ENCODE data around the gene TMEM92. TPM values are rescaled to one million over a fixed set of nuclear protein-coding genes. Genes with fewer than 3 reads are reported as not detected.

The TMEM92 gene
- total RNA-seq, 2 experiments from 2014 or later, result not detected

GRCh38 chr17:50310455-50311111 is 36.3 kb downstream of the TMEM92 start:
- Histone ChIP-seq H3K9me3 (ENCODE audit: low read length) (no peaks in the 10 kb centered on the region), H3K4me3 (ENCODE audit: low read depth, low read length, poor library complexity, severe bottlenecking) (no peak overlapping the region), H4K20me1 (ENCODE audit: insufficient read depth, low read length) (no peaks in the 10 kb centered on the region), H3K4me2 (ENCODE audit: low read length) (no peak overlapping the region), H3K36me3 (ENCODE audit: insufficient read depth, low read length) (no peaks in the 10 kb centered on the region), H3K27ac (ENCODE audit: low read depth, low read length, poor library complexity, severe bottlenecking) (no peak overlapping the region), H3K9me2 (ENCODE audit: insufficient read depth, low read length) (no peaks in the 10 kb centered on the region), H2AFZ (ENCODE audit: low read length) (no peak overlapping the region), H3K79me2 (ENCODE audit: insufficient read depth, low read depth, low read length) (no peaks in the 10 kb centered on the region), H3K4me1 (ENCODE audit: insufficient read depth, low read length, poor library complexity, severe bottlenecking) (no peaks in the 10 kb centered on the region)
- intact Hi-C loops (cut with micrococcal nuclease; ENCODE audit: unreplicated experiment), result no loop called here
- BruUV-seq (replicated peaks), result no TSS peak
- POLR2A ChIA-PET, result no interaction called here
- TF ChIP-seq, protein P1, sequence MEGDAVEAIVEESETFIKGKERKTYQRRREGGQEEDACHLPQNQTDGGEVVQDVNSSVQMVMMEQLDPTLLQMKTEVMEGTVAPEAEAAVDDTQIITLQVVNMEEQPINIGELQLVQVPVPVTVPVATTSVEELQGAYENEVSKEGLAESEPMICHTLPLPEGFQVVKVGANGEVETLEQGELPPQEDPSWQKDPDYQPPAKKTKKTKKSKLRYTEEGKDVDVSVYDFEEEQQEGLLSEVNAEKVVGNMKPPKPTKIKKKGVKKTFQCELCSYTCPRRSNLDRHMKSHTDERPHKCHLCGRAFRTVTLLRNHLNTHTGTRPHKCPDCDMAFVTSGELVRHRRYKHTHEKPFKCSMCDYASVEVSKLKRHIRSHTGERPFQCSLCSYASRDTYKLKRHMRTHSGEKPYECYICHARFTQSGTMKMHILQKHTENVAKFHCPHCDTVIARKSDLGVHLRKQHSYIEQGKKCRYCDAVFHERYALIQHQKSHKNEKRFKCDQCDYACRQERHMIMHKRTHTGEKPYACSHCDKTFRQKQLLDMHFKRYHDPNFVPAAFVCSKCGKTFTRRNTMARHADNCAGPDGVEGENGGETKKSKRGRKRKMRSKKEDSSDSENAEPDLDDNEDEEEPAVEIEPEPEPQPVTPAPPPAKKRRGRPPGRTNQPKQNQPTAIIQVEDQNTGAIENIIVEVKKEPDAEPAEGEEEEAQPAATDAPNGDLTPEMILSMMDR (conservative IDR thresholded peaks at IDR 0.05; ENCODE audit: low read length), result no peak
- TF ChIP-seq EZH2phosphoT487 (IDR thresholded peaks at IDR 0.05; ENCODE audit: borderline replicate concordance, low read depth, low read length), result no peak
- CTCF ChIA-PET (ENCODE audit: unreplicated experiment), result no interaction called here
- DNase-seq (ENCODE audit: low spot score), result no peak

GRCh38 chr17:50311112-50311460 is 36.8 kb downstream of the TMEM92 start:
- no peak for DNase-seq (ENCODE audit: low spot score)
- no TSS peak for BruUV-seq (replicated peaks)

DNA sequence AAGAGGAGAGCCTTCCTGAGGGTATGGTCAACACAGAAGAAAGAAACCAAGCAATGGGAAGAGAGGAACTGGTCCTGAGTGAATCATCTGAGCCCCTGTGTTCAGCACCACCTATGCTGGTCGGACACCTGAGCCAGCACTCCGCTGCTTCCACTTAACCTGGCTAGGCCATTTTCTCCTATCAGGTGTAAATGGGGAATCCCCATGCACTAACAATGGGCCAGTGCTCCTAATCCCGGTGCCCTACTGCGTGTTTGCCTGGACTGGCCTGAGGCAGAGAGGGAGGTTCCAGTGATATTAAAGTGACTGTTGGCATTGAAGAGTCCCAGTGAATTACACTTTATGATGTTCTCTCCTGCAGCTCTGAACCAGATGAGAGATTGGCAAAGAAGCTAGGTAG is 37.2 kb downstream of the TMEM92 start:
- Histone ChIP-seq H2AFZ (ENCODE audit: low read length) (no peak overlapping the region), H4K20me1 (ENCODE audit: insufficient read depth, low read length) (no peaks in the 10 kb centered on the region), H3K4me3 (ENCODE audit: low read depth, low read length, poor library complexity, severe bottlenecking) (no peak overlapping the region), H3K27ac (ENCODE audit: low read depth, low read length, poor library complexity, severe bottlenecking) (no peak overlapping the region), H3K9me3 (ENCODE audit: low read length) (no peaks in the 10 kb centered on the region), H3K4me1 (ENCODE audit: insufficient read depth, low read length, poor library complexity, severe bottlenecking) (no peaks in the 10 kb centered on the region), H3K4me2 (ENCODE audit: low read length) (no peak overlapping the region), H3K36me3 (ENCODE audit: insufficient read depth, low read length) (no peaks in the 10 kb centered on the region), H3K79me2 (ENCODE audit: insufficient read depth, low read depth, low read length) (no peaks in the 10 kb centered on the region), H3K9me2 (ENCODE audit: insufficient read depth, low read length) (no peaks in the 10 kb centered on the region)
- BruUV-seq (replicated peaks), result no TSS peak
- CTCF ChIA-PET (ENCODE audit: unreplicated experiment), result interaction anchor here (1.0 kb wide), 1 partner anchor 86 kb away, joined by 3 read pairs; the partner anchor contains the start of gene LRRC59
- TF ChIP-seq, protein P1 (conservative IDR thresholded peaks at IDR 0.05; ENCODE audit: low read length), result no peak
- no peak for TF ChIP-seq EZH2phosphoT487 (IDR thresholded peaks at IDR 0.05; ENCODE audit: borderline replicate concordance, low read depth, low read length)
- intact Hi-C loops (cut with micrococcal nuclease; ENCODE audit: unreplicated experiment), result no loop called here
- no peak for DNase-seq (ENCODE audit: low spot score)
- POLR2A ChIA-PET, result no interaction called here

More at GRCh38 chr17:50311112-50311460, 36.8 kb downstream of the TMEM92 start:
- Histone ChIP-seq H2AFZ (ENCODE audit: low read length) (no peak overlapping the region), H3K27ac (ENCODE audit: low read depth, low read length, poor library complexity, severe bottlenecking) (no peak overlapping the region), H3K4me3 (ENCODE audit: low read depth, low read length, poor library complexity, severe bottlenecking) (no peak overlapping the region), H3K79me2 (ENCODE audit: insufficient read depth, low read depth, low read length) (no peaks in the 10 kb centered on the region), H4K20me1 (ENCODE audit: insufficient read depth, low read length) (no peaks in the 10 kb centered on the region), H3K4me1 (ENCODE audit: insufficient read depth, low read length, poor library complexity, severe bottlenecking) (no peaks in the 10 kb centered on the region), H3K9me3 (ENCODE audit: low read length) (no peaks in the 10 kb centered on the region), H3K9me2 (ENCODE audit: insufficient read depth, low read length) (no peaks in the 10 kb centered on the region), H3K36me3 (ENCODE audit: insufficient read depth, low read length) (no peaks in the 10 kb centered on the region), H3K4me2 (ENCODE audit: low read length) (no peak overlapping the region)
- ChIA-PET CTCF (ENCODE audit: unreplicated experiment) (no interaction called here), POLR2A (no interaction called here)
- TF ChIP-seq EZH2phosphoT487 (IDR thresholded peaks at IDR 0.05; ENCODE audit: borderline replicate concordance, low read depth, low read length), result no peak
- TF ChIP-seq, protein P1 (conservative IDR thresholded peaks at IDR 0.05; ENCODE audit: low read length), result no peak
- intact Hi-C loops (cut with micrococcal nuclease; ENCODE audit: unreplicated experiment), result no loop called here

All from OCI-LY7 (cell line).